WTC11 (cell line): ENCODE data around the gene OLFML2B. TPM values are rescaled to one million over a fixed set of nuclear protein-coding genes. Genes with fewer than 3 reads are reported as not detected.
"Not testable (repeated sequence)": the region's sequence is repeated elsewhere in the genome, so short reads cannot be mapped to it uniquely, and the experiment has no call there.

Experiments
- ATAC-seq: fragments of 200-7000 bp; cut with Tn5 transposase; 2 replicates; pipeline ENCODE4 v1.10.0; 2021; ENCODE audit warnings: mild to moderate bottlenecking, moderate library complexity
- CTCF ChIA-PET: fragments of 300-600 bp; sonication (Branson Sonifier 250); formaldehyde crosslinking; loops from one replicate; lab custom pipeline; 2021; ENCODE audit warnings: antibody characterized with exemption; lab: Charles Lee
- POLR2A ChIA-PET: fragments of 350-600 bp; sonication (Branson Sonifier 250); formaldehyde crosslinking; loops from one replicate; lab custom pipeline; 2021; ENCODE audit warnings: antibody characterized with exemption; lab: Charles Lee
- DNase-seq: peaks from one replicate; pipeline ENCODE4 v3.0.0; 2021; ENCODE audit warnings: low spot score
- H3K27ac Mint-ChIP-seq: 2 replicates; pipeline ENCODE4 v1.8.0; 2021; ENCODE audit warnings: mixed read lengths
- H3K27me3 Mint-ChIP-seq: 2 replicates; pipeline ENCODE4 v1.8.0; 2021; ENCODE audit warnings: low read depth, mild to moderate bottlenecking, moderate library complexity, mixed read lengths
- H3K36me3 Mint-ChIP-seq: 2 replicates; pipeline ENCODE4 v1.8.0; 2021; ENCODE audit warnings: mixed read lengths
- H3K4me1 Mint-ChIP-seq: 2 replicates; pipeline ENCODE4 v1.8.0; 2022; ENCODE audit warnings: mixed read lengths
- H3K4me3 Mint-ChIP-seq: 2 replicates; pipeline ENCODE4 v1.8.0; 2021; ENCODE audit warnings: mild to moderate bottlenecking, moderate library complexity, mixed read lengths
- H3K9me3 Mint-ChIP-seq: 2 replicates; pipeline ENCODE4 v1.8.0; 2021; ENCODE audit warnings: mixed read lengths
- CBFB ChIP-seq: sonication (generic); formaldehyde crosslinking; IDR thresholded peaks from 2 replicates; pipeline ENCODE4 v1.8.1; 2022; ENCODE audit warnings: mild to moderate bottlenecking, low read depth, missing genetic modification reagents
- FOXJ3 ChIP-seq: sonication (generic); formaldehyde crosslinking; IDR thresholded peaks from 2 replicates; pipeline ENCODE4 v1.9.0; 2021; ENCODE audit warnings: missing genetic modification reagents, mild to moderate bottlenecking, borderline replicate concordance
- FOXK1 ChIP-seq: sonication (generic); formaldehyde crosslinking; IDR thresholded peaks from 2 replicates; pipeline ENCODE4 v1.8.0; 2022; ENCODE audit warnings: mild to moderate bottlenecking, moderate library complexity, missing genetic modification reagents
- FOXP1 ChIP-seq: sonication (generic); formaldehyde crosslinking; IDR thresholded peaks from 2 replicates; pipeline ENCODE4 v1.8.0; 2022; ENCODE audit warnings: missing genetic modification reagents, mild to moderate bottlenecking, moderate library complexity, borderline replicate concordance
- MXD4 ChIP-seq: fragments of 250-450 bp; sonication (Bioruptor Pico); IDR thresholded peaks from 2 replicates; pipeline ENCODE4 v1.8.0; 2021; ENCODE audit warnings: mild to moderate bottlenecking, moderate library complexity, borderline replicate concordance
- MYBL2 ChIP-seq: sonication (generic); formaldehyde crosslinking; IDR thresholded peaks from 2 replicates; pipeline ENCODE4 v1.8.1; 2023; ENCODE audit warnings: mild to moderate bottlenecking, moderate library complexity, missing genetic modification reagents
- NFE2L1 ChIP-seq: sonication (generic); formaldehyde crosslinking; IDR thresholded peaks from 2 replicates; pipeline ENCODE4 v1.8.1; 2023; ENCODE audit warnings: missing genetic modification reagents
- NR3C1 ChIP-seq: sonication (generic); formaldehyde crosslinking; conservative IDR thresholded peaks from 2 replicates; pipeline ENCODE4 v1.8.1; 2023; ENCODE audit warnings: low read depth, mild to moderate bottlenecking, missing genetic modification reagents
- SMAD3 ChIP-seq: sonication (generic); formaldehyde crosslinking; IDR thresholded peaks from 2 replicates; pipeline ENCODE4 v1.8.0; 2022; ENCODE audit warnings: missing genetic modification reagents, mild to moderate bottlenecking, borderline replicate concordance
- SOX15 ChIP-seq: fragments of 250-450 bp; sonication (Bioruptor Pico); IDR thresholded peaks from 2 replicates; pipeline ENCODE4 v1.9.0; 2021; ENCODE audit warnings: mild to moderate bottlenecking
- TCF7 ChIP-seq: sonication (generic); formaldehyde crosslinking; IDR thresholded peaks from 2 replicates; pipeline ENCODE4 v1.8.0; 2022; ENCODE audit warnings: mild to moderate bottlenecking, low read depth, missing genetic modification reagents, moderate library complexity
- ZBTB21 ChIP-seq: sonication (generic); formaldehyde crosslinking; IDR thresholded peaks from 2 replicates; pipeline ENCODE4 v1.8.1; 2023; ENCODE audit warnings: mild to moderate bottlenecking, missing genetic modification reagents, borderline replicate concordance
- ZNF423 ChIP-seq: fragments of 250-450 bp; sonication (Bioruptor Pico); IDR thresholded peaks from 2 replicates; pipeline ENCODE4 v2.1.2; 2022; ENCODE audit warnings: mild to moderate bottlenecking, moderate library complexity
- ZNF671 ChIP-seq: fragments of 250-450 bp; sonication (Bioruptor Pico); IDR thresholded peaks from 2 replicates; pipeline ENCODE4 v1.8.0; 2021; ENCODE audit warnings: mild to moderate bottlenecking
- total RNA-seq: library from RNA; stranded (reverse); gene quantifications from 3 replicates; pipeline ENCODE4 v1.2.3, GENCODE V29; 2021
- TF ChIP-seq, protein P1 (sequence below): fragments of 250-450 bp; sonication (Bioruptor Pico); IDR thresholded peaks from 2 replicates; pipeline ENCODE4 v1.9.0; 2021; ENCODE audit warnings: mild to moderate bottlenecking
- TF ChIP-seq, protein P2 (sequence below): sonication (generic); formaldehyde crosslinking; IDR thresholded peaks from 2 replicates; pipeline ENCODE4 v1.8.1; 2023; ENCODE audit warnings: mild to moderate bottlenecking, missing genetic modification reagents
- TF ChIP-seq, protein P3 (sequence below): fragments of 250-450 bp; sonication (Bioruptor Pico); IDR thresholded peaks from 2 replicates; pipeline ENCODE4 v1.8.0; 2021; ENCODE audit warnings: mild to moderate bottlenecking
- TF ChIP-seq, protein P4 (sequence below): sonication (generic); formaldehyde crosslinking; conservative IDR thresholded peaks from 2 replicates; pipeline ENCODE4 v1.8.1; 2022; ENCODE audit warnings: mild to moderate bottlenecking, missing genetic modification reagents
- TF ChIP-seq, protein P5 (sequence below): fragments of 200-600 bp; IDR thresholded peaks from 2 replicates; pipeline ENCODE4 v1.8.0; 2022; ENCODE audit warnings: antibody characterized with exemption
- TF ChIP-seq, protein P6 (sequence below): sonication (generic); formaldehyde crosslinking; IDR thresholded peaks from 2 replicates; pipeline ENCODE4 v1.8.0; 2023; ENCODE audit warnings: missing genetic modification reagents, mild to moderate bottlenecking, borderline replicate concordance

Gene OLFML2B
- total RNA-seq, 1 experiment from 2014 or later: 4.9 TPM

DNA sequence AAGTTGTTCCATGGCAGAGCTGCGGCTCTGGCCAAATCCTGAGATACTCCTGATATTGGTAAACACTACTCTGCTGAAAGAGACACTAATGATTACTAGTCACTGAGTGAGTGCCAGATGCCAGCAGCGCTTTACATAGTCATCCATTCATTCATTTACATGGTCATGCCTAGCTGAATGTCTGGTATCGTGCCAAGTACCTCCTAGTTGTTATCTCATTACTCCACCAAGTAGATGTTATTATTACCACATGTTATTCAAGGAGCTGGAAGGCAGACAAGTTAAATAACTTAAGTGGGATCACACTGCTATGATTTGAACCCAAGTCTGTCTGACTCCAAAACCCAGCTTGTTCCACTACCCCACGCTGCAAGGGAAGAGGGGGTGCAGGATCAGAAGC lies 4.7 kb downstream of the OLFML2B start (continued):
- TF ChIP-seq ZNF671 (no peak), FOXJ3 (CRISPR knock-in tag) (no peak), MXD4 (CRISPR knock-in tag) (no peak), ZBTB21 (CRISPR knock-in tag) (no peak)
- TF ChIP-seq, protein P1, sequence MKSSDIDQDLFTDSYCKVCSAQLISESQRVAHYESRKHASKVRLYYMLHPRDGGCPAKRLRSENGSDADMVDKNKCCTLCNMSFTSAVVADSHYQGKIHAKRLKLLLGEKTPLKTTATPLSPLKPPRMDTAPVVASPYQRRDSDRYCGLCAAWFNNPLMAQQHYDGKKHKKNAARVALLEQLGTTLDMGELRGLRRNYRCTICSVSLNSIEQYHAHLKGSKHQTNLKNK (CRISPR knock-in tag): no peak

DNA sequence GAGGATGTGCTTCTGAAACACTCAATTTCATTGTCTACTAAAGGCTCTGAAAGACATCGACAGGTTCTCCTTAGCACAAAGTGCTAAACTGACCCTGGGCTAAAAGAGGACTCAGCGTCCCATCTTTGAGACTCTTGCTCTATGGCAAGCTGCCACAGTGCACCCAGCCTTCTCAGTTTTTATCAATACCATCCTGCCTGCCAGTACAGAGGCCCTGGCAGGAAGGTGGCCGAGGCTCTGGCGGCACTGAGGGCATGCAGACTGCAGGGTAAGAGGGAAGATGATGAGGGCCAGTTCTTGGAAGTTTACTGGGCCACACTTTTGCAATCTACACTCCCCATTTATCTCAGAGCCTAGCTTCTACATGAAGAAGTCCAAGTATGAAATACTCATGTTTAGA lies 5.3 kb downstream of the OLFML2B start:
- POLR2A ChIA-PET: interaction anchor here (0.6 kb wide), 1 partner anchor 410 kb away, joined by 6 read pairs; no protein-coding TSS in a partner anchor
- no peak for TF ChIP-seq NFE2L1 (CRISPR knock-in tag)
- TF ChIP-seq SMAD3 (CRISPR knock-in tag): no peak
- TF ChIP-seq, protein P2, sequence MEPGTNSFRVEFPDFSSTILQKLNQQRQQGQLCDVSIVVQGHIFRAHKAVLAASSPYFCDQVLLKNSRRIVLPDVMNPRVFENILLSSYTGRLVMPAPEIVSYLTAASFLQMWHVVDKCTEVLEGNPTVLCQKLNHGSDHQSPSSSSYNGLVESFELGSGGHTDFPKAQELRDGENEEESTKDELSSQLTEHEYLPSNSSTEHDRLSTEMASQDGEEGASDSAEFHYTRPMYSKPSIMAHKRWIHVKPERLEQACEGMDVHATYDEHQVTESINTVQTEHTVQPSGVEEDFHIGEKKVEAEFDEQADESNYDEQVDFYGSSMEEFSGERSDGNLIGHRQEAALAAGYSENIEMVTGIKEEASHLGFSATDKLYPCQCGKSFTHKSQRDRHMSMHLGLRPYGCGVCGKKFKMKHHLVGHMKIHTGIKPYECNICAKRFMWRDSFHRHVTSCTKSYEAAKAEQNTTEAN: no peak
- TF ChIP-seq, protein P3, sequence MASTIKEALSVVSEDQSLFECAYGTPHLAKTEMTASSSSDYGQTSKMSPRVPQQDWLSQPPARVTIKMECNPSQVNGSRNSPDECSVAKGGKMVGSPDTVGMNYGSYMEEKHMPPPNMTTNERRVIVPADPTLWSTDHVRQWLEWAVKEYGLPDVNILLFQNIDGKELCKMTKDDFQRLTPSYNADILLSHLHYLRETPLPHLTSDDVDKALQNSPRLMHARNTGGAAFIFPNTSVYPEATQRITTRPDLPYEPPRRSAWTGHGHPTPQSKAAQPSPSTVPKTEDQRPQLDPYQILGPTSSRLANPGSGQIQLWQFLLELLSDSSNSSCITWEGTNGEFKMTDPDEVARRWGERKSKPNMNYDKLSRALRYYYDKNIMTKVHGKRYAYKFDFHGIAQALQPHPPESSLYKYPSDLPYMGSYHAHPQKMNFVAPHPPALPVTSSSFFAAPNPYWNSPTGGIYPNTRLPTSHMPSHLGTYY (CRISPR knock-in tag): no peak
- no peak for TF ChIP-seq SOX15
- no peak for TF ChIP-seq ZNF423
- TF ChIP-seq, protein P4, sequence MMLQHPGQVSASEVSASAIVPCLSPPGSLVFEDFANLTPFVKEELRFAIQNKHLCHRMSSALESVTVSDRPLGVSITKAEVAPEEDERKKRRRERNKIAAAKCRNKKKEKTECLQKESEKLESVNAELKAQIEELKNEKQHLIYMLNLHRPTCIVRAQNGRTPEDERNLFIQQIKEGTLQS (CRISPR knock-in tag): no peak
- TF ChIP-seq, protein P5, sequence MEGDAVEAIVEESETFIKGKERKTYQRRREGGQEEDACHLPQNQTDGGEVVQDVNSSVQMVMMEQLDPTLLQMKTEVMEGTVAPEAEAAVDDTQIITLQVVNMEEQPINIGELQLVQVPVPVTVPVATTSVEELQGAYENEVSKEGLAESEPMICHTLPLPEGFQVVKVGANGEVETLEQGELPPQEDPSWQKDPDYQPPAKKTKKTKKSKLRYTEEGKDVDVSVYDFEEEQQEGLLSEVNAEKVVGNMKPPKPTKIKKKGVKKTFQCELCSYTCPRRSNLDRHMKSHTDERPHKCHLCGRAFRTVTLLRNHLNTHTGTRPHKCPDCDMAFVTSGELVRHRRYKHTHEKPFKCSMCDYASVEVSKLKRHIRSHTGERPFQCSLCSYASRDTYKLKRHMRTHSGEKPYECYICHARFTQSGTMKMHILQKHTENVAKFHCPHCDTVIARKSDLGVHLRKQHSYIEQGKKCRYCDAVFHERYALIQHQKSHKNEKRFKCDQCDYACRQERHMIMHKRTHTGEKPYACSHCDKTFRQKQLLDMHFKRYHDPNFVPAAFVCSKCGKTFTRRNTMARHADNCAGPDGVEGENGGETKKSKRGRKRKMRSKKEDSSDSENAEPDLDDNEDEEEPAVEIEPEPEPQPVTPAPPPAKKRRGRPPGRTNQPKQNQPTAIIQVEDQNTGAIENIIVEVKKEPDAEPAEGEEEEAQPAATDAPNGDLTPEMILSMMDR: no peak
- TF ChIP-seq FOXP1 (CRISPR knock-in tag): no peak
- no peak for TF ChIP-seq FOXK1 (CRISPR knock-in tag)
- TF ChIP-seq, protein P6, sequence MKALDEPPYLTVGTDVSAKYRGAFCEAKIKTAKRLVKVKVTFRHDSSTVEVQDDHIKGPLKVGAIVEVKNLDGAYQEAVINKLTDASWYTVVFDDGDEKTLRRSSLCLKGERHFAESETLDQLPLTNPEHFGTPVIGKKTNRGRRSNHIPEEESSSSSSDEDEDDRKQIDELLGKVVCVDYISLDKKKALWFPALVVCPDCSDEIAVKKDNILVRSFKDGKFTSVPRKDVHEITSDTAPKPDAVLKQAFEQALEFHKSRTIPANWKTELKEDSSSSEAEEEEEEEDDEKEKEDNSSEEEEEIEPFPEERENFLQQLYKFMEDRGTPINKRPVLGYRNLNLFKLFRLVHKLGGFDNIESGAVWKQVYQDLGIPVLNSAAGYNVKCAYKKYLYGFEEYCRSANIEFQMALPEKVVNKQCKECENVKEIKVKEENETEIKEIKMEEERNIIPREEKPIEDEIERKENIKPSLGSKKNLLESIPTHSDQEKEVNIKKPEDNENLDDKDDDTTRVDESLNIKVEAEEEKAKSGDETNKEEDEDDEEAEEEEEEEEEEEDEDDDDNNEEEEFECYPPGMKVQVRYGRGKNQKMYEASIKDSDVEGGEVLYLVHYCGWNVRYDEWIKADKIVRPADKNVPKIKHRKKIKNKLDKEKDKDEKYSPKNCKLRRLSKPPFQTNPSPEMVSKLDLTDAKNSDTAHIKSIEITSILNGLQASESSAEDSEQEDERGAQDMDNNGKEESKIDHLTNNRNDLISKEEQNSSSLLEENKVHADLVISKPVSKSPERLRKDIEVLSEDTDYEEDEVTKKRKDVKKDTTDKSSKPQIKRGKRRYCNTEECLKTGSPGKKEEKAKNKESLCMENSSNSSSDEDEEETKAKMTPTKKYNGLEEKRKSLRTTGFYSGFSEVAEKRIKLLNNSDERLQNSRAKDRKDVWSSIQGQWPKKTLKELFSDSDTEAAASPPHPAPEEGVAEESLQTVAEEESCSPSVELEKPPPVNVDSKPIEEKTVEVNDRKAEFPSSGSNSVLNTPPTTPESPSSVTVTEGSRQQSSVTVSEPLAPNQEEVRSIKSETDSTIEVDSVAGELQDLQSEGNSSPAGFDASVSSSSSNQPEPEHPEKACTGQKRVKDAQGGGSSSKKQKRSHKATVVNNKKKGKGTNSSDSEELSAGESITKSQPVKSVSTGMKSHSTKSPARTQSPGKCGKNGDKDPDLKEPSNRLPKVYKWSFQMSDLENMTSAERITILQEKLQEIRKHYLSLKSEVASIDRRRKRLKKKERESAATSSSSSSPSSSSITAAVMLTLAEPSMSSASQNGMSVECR (CRISPR knock-in tag): no peak
- no peak for TF ChIP-seq TCF7
- TF ChIP-seq CBFB: no peak
- no peak for TF ChIP-seq NR3C1 (CRISPR knock-in tag)
- no peak for TF ChIP-seq MYBL2 (CRISPR knock-in tag)
- TF ChIP-seq, all 79 proteins: peak for 0
- H3K27me3 Mint-ChIP-seq: peaks cover 18% of the 10 kb centered on the region
- H3K4me1 Mint-ChIP-seq: peaks cover 49% of the 10 kb centered on the region
- H3K4me3 Mint-ChIP-seq: no peak overlapping the region
- no peak overlapping the region for H3K27ac Mint-ChIP-seq
- no peak for ATAC-seq
- peaks cover 5% of the 10 kb centered on the region for H3K9me3 Mint-ChIP-seq
- DNase-seq: no peak
- H3K36me3 Mint-ChIP-seq: peaks cover 11% of the 10 kb centered on the region
- CTCF ChIA-PET: no interaction called here

DNA sequence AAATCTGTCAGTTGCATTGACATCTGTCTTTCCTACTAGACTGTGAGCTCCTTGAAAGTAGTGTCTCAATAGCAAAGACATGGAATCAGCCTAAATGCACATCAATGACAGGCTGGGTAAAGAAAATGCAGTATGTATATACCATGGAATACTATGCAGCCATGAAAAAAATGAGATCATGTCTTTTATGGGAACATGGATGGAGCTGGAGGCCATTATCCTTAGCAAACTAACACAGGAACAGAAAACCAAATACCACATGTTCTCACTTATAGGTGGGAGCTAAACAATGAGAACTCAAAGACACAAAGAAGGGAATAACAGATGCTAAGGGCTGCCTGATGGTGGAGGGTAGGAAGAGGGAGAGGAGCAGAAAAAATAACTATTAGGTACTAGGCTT lies 5.9 kb downstream of the OLFML2B start:
- CTCF ChIA-PET, DNase-seq, H3K4me3 Mint-ChIP-seq, ATAC-seq, H3K27ac Mint-ChIP-seq, POLR2A ChIA-PET: not testable (repeated sequence)
- Mint-ChIP-seq H3K27me3 (peaks cover 12% of the 10 kb centered on the region), H3K4me1 (peaks cover 42% of the 10 kb centered on the region), H3K36me3 (peaks cover 16% of the 10 kb centered on the region), H3K9me3 (peaks cover 11% of the 10 kb centered on the region)
